B cell (primary cell): ENCODE results near the gene NPAS3. TPM values are rescaled to one million over a fixed set of nuclear protein-coding genes. Genes with fewer than 3 reads are reported as not detected.

Source experiments
- ATAC-seq: fragments of 200-7000 bp; cut with Tn5 transposase; one replicate; pipeline ENCODE4 v1.10.0; 2021; ENCODE audit warnings: low read depth, mild to moderate bottlenecking, moderate number of reproducible peaks, moderate library complexity
- CTCF ChIA-PET: fragments of 350-600 bp; sonication (Branson Sonifier 250); formaldehyde crosslinking; loops from one replicate; lab custom pipeline; 2021; ENCODE audit warnings: antibody characterized with exemption, inconsistent platforms; lab: Charles Lee
- POLR2A ChIA-PET: fragments of 350-600 bp; sonication (Branson Sonifier 250); formaldehyde crosslinking; loops from one replicate; lab custom pipeline; 2021; ENCODE audit warnings: antibody characterized with exemption; lab: Charles Lee
- DNase-seq: peaks from one replicate; pipeline ENCODE4 v3.0.0; 2013
- H2AFZ ChIP-seq: 2 replicates; pipeline ENCODE4 v1.6.1; 2012; ENCODE audit warnings: mild to moderate bottlenecking, low read depth, low read length; ENCODE audit not compliant: insufficient read depth, poor library complexity, severe bottlenecking
- H3K27ac ChIP-seq, 2 donors: 1 replicate in 1 of 2; 2 replicates in 1 of 2; pipeline ENCODE4 v1.5.1; 2012 to 2013; ENCODE audit warnings: low read length in 2 of 2, mild to moderate bottlenecking in 2 of 2, moderate library complexity in 1 of 2
- H3K27me3 ChIP-seq, 4 experiments: fragments of 200-600 bp in 1 of 4; sonication (generic) in 1 of 4; replicated peaks in 1 of 4; 1 replicate in 2 of 4; 2 replicates in 2 of 4; pipeline versions ENCODE4 v1.6.1 to v1.7.0; 2013 to 2016; ENCODE audit warnings: low read length in 3 of 4, mild to moderate bottlenecking in 2 of 4, mixed read lengths in 1 of 4, moderate library complexity in 1 of 4; ENCODE audit not compliant: insufficient read depth in 4 of 4, control insufficient read depth in 3 of 4; ENCODE audit errors: control extremely low read depth in 1 of 4
- H3K36me3 ChIP-seq, 2 experiments: replicated peaks in 1 of 2; 1 replicate in 1 of 2; 2 replicates in 1 of 2; pipeline versions ENCODE4 v1.6.1 to v1.7.1; 2013; ENCODE audit warnings: low read length in 1 of 2; ENCODE audit not compliant: insufficient read depth in 2 of 2, control insufficient read depth in 1 of 2; ENCODE audit errors: control extremely low read depth in 1 of 2, extremely low read depth in 1 of 2
- H3K4me1 ChIP-seq, 2 donors: fragments of 200-600 bp in 1 of 2; sonication (generic) in 1 of 2; 1 replicate in 1 of 2; 2 replicates in 1 of 2; pipeline versions ENCODE4 v1.5.1 to v1.6.1; 2013 to 2017; ENCODE audit warnings: low read length in 2 of 2; ENCODE audit not compliant: control insufficient read depth in 2 of 2, insufficient read depth in 2 of 2
- H3K4me2 ChIP-seq: replicated peaks from 2 replicates; pipeline ENCODE3; 2012; ENCODE audit warnings: mild to moderate bottlenecking, low read depth, low read length; ENCODE audit not compliant: poor library complexity, severe bottlenecking
- H3K4me3 ChIP-seq, 5 experiments: fragments of 200-600 bp in 1 of 5; sonication (generic) in 1 of 5; 1 replicate in 3 of 5; 2 replicates in 2 of 5; pipeline versions ENCODE4 v1.5.1 to v1.7.0; 2011 to 2016; ENCODE audit warnings: low read length in 4 of 5, mild to moderate bottlenecking in 4 of 5, low read depth in 2 of 5, control low read depth in 1 of 5, moderate library complexity in 1 of 5; ENCODE audit not compliant: insufficient read depth in 1 of 5; ENCODE audit errors: control extremely low read depth in 1 of 5, extremely low read depth in 1 of 5
- H3K79me2 ChIP-seq: fragments of 200-600 bp; sonication (generic); one replicate; pipeline ENCODE4 v1.6.0; 2016; ENCODE audit warnings: low read length; ENCODE audit not compliant: control insufficient read depth, insufficient read depth
- H3K9ac ChIP-seq: fragments of 200-600 bp; sonication (generic); 2 replicates; pipeline ENCODE4 v1.6.1; 2017; ENCODE audit warnings: mild to moderate bottlenecking, low read length, moderate library complexity
- H3K9me3 ChIP-seq, 3 donors: one replicate each; pipeline versions ENCODE4 v1.6.1 to v1.7.1; 2013; ENCODE audit warnings: low read length in 2 of 3; ENCODE audit not compliant: control insufficient read depth in 2 of 3, insufficient read depth in 1 of 3; ENCODE audit errors: control extremely low read depth in 1 of 3
- H4K20me1 ChIP-seq: 2 replicates; pipeline ENCODE4 v1.6.0; 2012; ENCODE audit warnings: mild to moderate bottlenecking, low read length; ENCODE audit not compliant: insufficient read depth, control insufficient read depth, poor library complexity, severe bottlenecking
- H3K27ac Mint-ChIP-seq: one replicate; pipeline ENCODE4 v1.8.0; 2021; ENCODE audit warnings: mixed read lengths
- H3K27me3 Mint-ChIP-seq: one replicate; pipeline ENCODE4 v1.8.0; 2021; ENCODE audit warnings: mixed read lengths
- H3K4me1 Mint-ChIP-seq: one replicate; pipeline ENCODE4 v1.8.0; 2021; ENCODE audit warnings: mixed read lengths
- H3K4me3 Mint-ChIP-seq: one replicate; pipeline ENCODE4 v1.8.0; 2021; ENCODE audit warnings: mixed read lengths
- H3K9me3 Mint-ChIP-seq: one replicate; pipeline ENCODE4 v1.8.0; 2022; ENCODE audit warnings: mixed read lengths; ENCODE audit not compliant: insufficient read depth
- CTCF ChIP-seq: fragments of 200-600 bp; IDR thresholded peaks from one replicate; pipeline ENCODE4 v1.8.0; 2022; ENCODE audit warnings: antibody characterized with exemption, mild to moderate bottlenecking
- EZH2 ChIP-seq: IDR thresholded peaks from 2 replicates; pipeline ENCODE4 v1.6.1; 2012; ENCODE audit warnings: borderline replicate concordance, low read depth, mild to moderate bottlenecking, moderate library complexity, low read length; ENCODE audit not compliant: insufficient read depth, poor library complexity, severe bottlenecking
- WGBS: methylation state at CpG from one replicate; pipeline ENCODE4 v1.1.5; 2013; ENCODE audit warnings: missing lambda C conversion rate; ENCODE audit not compliant: insufficient coverage; 5-methylcytosine and 5-hydroxymethylcytosine counted together
- intact Hi-C: fragments of 100-400 bp; cut with micrococcal nuclease; formaldehyde crosslinking; loops from one replicate; pipeline ENCODE4 v1.10.0; 2022
- polyA plus RNA-seq: library from polyadenylated mRNA; depleted of rRNA; stranded (reverse); fragments of >200 nt; gene quantifications from 2 replicates; pipeline ENCODE4 v1.2.3, GENCODE V29; 2012
- total RNA-seq, 2 donors: library from RNA; stranded (reverse); fragments of 120-200 nt in 1 of 2; gene quantifications; 1 replicate in 1 of 2; 2 replicates in 1 of 2; pipeline versions ENCODE4 v1.2.3 to v1.2.4, GENCODE V29; 2013 to 2022

NPAS3 gene
- total and polyA plus RNA-seq, 2 donors (not counting 1 experiment from before 2014, with no cell fraction given): not detected

- no peaks in the 10 kb centered on the region for H4K20me1 ChIP-seq
- intact Hi-C loops: no loop called here
- no peaks in the 10 kb centered on the region for H3K9me3 ChIP-seq
- H3K27ac ChIP-seq: no peak overlapping the region
- H3K4me1 ChIP-seq: no peaks in the 10 kb centered on the region
- Mint-ChIP-seq H3K9me3 (no peaks in the 10 kb centered on the region), H3K4me3 (no peak overlapping the region), H3K27me3 (no peaks in the 10 kb centered on the region), H3K27ac (no peak overlapping the region), H3K4me1 (no peaks in the 10 kb centered on the region)
- no peak for TF ChIP-seq CTCF
- TF ChIP-seq EZH2: no peak
- no peak overlapping the region for H2AFZ ChIP-seq
- ATAC-seq: no peak
- ChIA-PET POLR2A (no interaction called here), CTCF (no interaction called here)
- no peak for DNase-seq
- no peak overlapping the region for H3K4me2 ChIP-seq
- H3K79me2 ChIP-seq: no peaks in the 10 kb centered on the region
- 100% methylated on average over 1 of the region's 3 CpGs for WGBS
- no peak overlapping the region for H3K4me3 ChIP-seq
- H3K9ac ChIP-seq: no peak overlapping the region
- no peaks in the 10 kb centered on the region for H3K27me3 ChIP-seq
- H3K36me3 ChIP-seq: no peaks in the 10 kb centered on the region
These were observed 797.7 kb downstream of the NPAS3 start for GRCh38 chr14:33736299-33736825.

- Histone ChIP-seq H3K79me2 (no peaks in the 10 kb centered on the region), H4K20me1 (no peaks in the 10 kb centered on the region), H3K4me2 (no peak overlapping the region), H3K27me3 (no peaks in the 10 kb centered on the region), H3K9me3 (no peaks in the 10 kb centered on the region), H3K4me1 (no peaks in the 10 kb centered on the region), H2AFZ (no peak overlapping the region), H3K9ac (no peak overlapping the region), H3K4me3 (no peak overlapping the region), H3K36me3 (no peaks in the 10 kb centered on the region), H3K27ac (no peak overlapping the region)
- no peaks in the 10 kb centered on the region for H3K9me3 Mint-ChIP-seq
- POLR2A ChIA-PET: no interaction called here
- CTCF ChIA-PET: no interaction called here
- no peak overlapping the region for H3K27ac Mint-ChIP-seq
- 97% methylated on average over 2 of the region's 3 CpGs for WGBS
- H3K4me1 Mint-ChIP-seq: no peaks in the 10 kb centered on the region
- DNase-seq (no peak), ATAC-seq (no peak)
- no peak for TF ChIP-seq EZH2
- TF ChIP-seq CTCF: no peak
- intact Hi-C loops: no loop called here
- no peak overlapping the region for H3K4me3 Mint-ChIP-seq
- no peaks in the 10 kb centered on the region for H3K27me3 Mint-ChIP-seq
These were observed 798.3 kb downstream of the NPAS3 start for GRCh38 chr14:33736979-33737378.
